Coronary artery (tissue), 2 donors: ENCODE measurements around the gene CTRL.

Experiments used
- DNase-seq: peaks from one replicate; pipeline ENCODE4 v3.0.0-alpha.2; 2017; ENCODE audit warnings: low spot score
- H3K27ac ChIP-seq, 2 donors: fragments of 200-600 bp; sonication (generic); one replicate each; pipeline ENCODE4 v1.5.1; 2016 to 2019
- H3K4me3 ChIP-seq: fragments of 200-600 bp; sonication (generic); 2 replicates; pipeline ENCODE4 v1.5.1; 2016; ENCODE audit warnings: mild to moderate bottlenecking, moderate library complexity
- CTCF ChIP-seq: fragments of 200-600 bp; sonication (generic); IDR thresholded peaks from one replicate; pipeline ENCODE4 v1.5.1; 2019; ENCODE audit warnings: antibody characterized with exemption

Gene CTRL

GRCh38 chr16:67959536-67960329 is 28.1 kb upstream of the CTRL start:
- Histone ChIP-seq H3K27ac (peak overlapping the region; percentile 44 to 84), H3K4me3 (peak overlapping the region; percentile 37)
- no peak for DNase-seq
- no peak for TF ChIP-seq CTCF

GRCh38 chr16:67957622-67958021 is 26.0 kb upstream of the CTRL start:
- DNase-seq, result no peak
- H3K4me3 ChIP-seq, result no peak overlapping the region
- TF ChIP-seq CTCF, result no peak
- peak overlapping the region in 1 of 2 donors; percentile 84 for H3K27ac ChIP-seq

GRCh38 chr16:67954421-67955196 is 22.9 kb upstream of the CTRL start:
- Histone ChIP-seq H3K4me3 (no peak overlapping the region), H3K27ac (peak overlapping the region in 1 of 2 donors; percentile 16)
- no peak for DNase-seq
- TF ChIP-seq CTCF, result no peak

DNA sequence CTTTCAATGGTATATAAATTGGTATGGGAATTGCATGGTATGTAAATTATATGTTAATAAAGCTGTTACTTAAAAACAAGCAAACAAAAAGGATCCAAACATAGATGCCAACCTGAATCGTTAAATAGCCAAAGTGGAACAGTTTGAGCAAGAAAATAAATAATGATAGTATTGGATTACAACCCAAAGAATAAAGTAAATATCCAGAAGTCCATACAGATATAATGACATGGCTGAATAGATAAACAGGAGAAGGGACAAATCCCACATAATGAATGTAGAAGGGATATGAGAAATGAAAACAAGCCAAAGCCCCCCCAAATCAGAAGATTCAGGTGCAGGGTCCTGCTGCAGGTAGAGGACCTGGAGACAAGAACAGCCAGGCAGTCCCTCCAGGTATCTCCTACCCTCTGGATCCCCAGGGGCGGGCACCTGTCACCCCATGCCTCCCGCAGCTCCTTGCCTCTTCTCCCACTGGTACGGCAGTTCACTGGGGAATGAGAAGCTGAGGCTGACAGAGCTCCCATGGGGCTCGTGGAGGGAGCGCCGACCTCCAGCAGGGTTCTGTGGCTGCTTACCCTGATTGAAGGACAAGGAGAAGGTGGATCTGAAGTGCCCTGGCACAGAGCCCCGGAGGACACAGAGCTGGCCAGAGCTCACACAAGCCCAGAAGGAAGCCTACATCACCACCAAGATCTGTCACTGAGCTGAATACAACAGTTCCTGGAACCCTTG is 22.1 kb upstream of the CTRL start:
- DNase-seq, result no peak
- Histone ChIP-seq H3K4me3 (no peak overlapping the region), H3K27ac (no peak overlapping the region)
- TF ChIP-seq CTCF, result no peak

DNA sequence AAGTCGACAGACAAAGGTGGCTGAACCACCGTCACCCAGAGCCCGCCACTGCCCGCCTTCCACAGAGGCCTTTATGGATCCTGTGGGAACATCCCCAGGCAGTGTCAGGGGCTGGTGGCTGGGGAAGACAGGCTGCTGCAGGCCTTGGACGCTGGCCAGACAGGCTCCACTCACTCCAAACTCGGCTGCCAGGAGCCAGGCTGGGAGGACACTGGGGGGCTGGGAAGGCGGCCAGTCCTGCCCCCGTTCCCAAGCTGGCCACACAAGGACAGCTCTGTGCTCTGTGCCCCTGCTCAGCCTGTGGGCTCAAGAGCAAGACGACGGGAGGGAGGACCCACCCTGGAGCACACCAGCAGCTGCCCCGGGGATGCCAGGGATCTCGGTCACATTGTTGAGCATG is 19.8 kb upstream of the CTRL start:
- Histone ChIP-seq H3K27ac (peak overlapping the region in 1 of 2 donors; percentile 69), H3K4me3 (no peak overlapping the region)
- no peak for TF ChIP-seq CTCF
- DNase-seq, result no peak

DNA sequence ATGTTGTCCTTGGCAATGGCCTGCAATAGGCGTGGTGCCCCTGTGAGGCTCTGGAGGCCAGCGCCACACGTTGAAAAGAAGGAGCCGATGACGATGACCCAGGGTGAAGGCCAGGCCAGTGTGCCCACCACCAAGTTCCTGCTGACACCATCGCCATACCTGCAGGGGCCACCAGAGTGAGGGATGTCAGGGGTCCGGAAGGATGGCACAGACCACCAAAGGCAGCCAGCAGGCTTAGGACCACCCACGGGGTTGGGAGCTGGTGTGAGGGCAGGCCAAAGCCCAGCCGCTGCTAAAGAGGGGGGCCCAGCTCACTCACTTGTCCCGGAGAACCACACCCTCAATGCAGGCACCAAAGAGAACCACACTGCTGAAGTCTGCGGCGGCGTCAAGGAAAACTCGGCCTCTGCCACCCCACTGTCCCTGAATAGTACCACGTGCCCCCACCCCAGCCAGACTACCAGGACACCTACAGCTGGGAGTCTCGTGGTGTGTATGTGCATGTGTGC is 18.7 kb upstream of the CTRL start:
- TF ChIP-seq CTCF, result no peak
- no peak for DNase-seq
- Histone ChIP-seq H3K4me3 (no peak overlapping the region), H3K27ac (no peak overlapping the region)
